Measurements from ENCODE around the gene ZDHHC13. TPM values are rescaled to one million over a fixed set of nuclear protein-coding genes. Genes with fewer than 3 reads are reported as not detected.

The ZDHHC13 gene
- total and polyA plus RNA-seq, 9 of the 15 experiments (the other 6 are each of a cell fraction or from before 2014, with no cell fraction given): 4.7 to 18.6 (median 10.0) TPM

DNA sequence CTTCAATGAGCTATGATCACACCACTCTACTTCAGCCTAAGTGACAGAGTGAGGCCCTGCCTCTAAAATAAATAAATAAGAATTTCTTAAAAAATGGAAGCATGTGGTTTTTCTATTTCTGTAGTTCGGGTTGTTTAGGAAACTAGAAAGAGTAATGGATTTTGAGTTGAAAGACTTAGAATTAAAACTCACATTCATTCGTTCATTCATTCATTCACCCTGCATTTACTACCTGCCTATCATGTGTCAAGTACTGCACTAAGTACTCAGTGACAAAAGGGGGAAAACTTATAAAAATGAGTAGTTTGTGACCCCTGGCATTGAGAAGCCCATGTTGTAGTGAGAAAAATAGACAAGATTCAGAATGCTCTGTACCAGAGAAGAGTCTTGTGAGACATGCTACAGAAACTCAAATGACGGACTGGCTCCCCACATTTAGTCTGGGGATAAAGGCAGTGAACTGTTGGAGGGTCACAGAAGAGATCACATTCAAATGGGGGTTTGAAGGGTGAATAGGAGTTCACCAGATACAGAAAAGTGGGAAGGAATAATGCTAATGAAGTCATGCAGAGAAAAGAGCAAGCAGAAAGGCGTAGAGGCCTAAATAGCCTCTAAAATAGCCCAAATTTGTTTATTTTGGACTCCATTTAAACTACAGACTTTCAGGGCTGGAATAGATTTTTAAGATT, 77.8 kb downstream of the ZDHHC13 start:
- Histone ChIP-seq H3K27me3 (ENCODE audit: control insufficient read depth in 2 of 2, insufficient read depth in 2 of 2, low read length in 2 of 2) (peaks cover 3 to 22% of the 10 kb centered on the region in 2 experiments; a peak in 2 of 5 replicates), H4K20me1 (replicated peaks; ENCODE audit: control insufficient read depth, insufficient read depth, low read length) (no peaks in the 10 kb centered on the region), H3K36me3 (ENCODE audit: control insufficient read depth, insufficient read depth, low read length) (no peaks in the 10 kb centered on the region), H3K9me1 (ENCODE audit: control insufficient read depth, insufficient read depth, low read length) (no peaks in the 10 kb centered on the region), H3K79me2 (ENCODE audit: control insufficient read depth, insufficient read depth, low read length) (no peaks in the 10 kb centered on the region), H3K4me2 (ENCODE audit: insufficient read depth, low read length) (no peak overlapping the region), H3K4me3 (no peak overlapping the region), H2AFZ (ENCODE audit: low read depth, low read length) (no peak overlapping the region), H3K9me3 (replicated peaks; ENCODE audit: control insufficient read depth, insufficient read depth, low read depth, low read length) (no peaks in the 10 kb centered on the region), H3K9ac (ENCODE audit: insufficient read depth in 1 of 2, low read depth in 2 of 2, low read length in 2 of 2) (no peak overlapping the region), H3K27ac (ENCODE audit: extremely low read depth, low read depth, low read length) (no peak overlapping the region), H3K4me1 (replicated peaks in 1 of 2; ENCODE audit: control insufficient read depth in 2 of 2, insufficient read depth in 2 of 2, low read length in 2 of 2) (no peaks in the 10 kb centered on the region)
- POLR2A ChIA-PET: interaction anchor here (0.6 to 0.7 kb wide), 2 partner anchors 8 to 16 kb away, joined by 3 read pairs; no protein-coding TSS in a partner anchor
- TF ChIP-seq ZNF277 (CRISPR knock-in tag; IDR thresholded peaks at IDR 0.05; ENCODE audit: borderline replicate concordance) (no peak), ZNF24 (IDR thresholded peaks at IDR 0.05) (peak; percentile 80)
- TF ChIP-seq, protein P1, sequence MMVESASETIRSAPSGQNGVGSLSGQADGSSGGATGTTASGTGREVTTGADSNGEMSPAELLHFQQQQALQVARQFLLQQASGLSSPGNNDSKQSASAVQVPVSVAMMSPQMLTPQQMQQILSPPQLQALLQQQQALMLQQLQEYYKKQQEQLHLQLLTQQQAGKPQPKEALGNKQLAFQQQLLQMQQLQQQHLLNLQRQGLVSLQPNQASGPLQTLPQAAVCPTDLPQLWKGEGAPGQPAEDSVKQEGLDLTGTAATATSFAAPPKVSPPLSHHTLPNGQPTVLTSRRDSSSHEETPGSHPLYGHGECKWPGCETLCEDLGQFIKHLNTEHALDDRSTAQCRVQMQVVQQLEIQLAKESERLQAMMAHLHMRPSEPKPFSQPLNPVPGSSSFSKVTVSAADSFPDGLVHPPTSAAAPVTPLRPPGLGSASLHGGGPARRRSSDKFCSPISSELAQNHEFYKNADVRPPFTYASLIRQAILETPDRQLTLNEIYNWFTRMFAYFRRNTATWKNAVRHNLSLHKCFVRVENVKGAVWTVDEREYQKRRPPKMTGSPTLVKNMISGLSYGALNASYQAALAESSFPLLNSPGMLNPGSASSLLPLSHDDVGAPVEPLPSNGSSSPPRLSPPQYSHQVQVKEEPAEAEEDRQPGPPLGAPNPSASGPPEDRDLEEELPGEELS (CRISPR knock-in tag; IDR thresholded peaks at IDR 0.05; ENCODE audit: borderline replicate concordance): no peak
- BruUV-seq (replicated peaks): no TSS peak
- CTCF ChIA-PET (ENCODE audit: low intra/inter-chr PET ratio): no interaction called here
- FAIRE-seq (no peak), ATAC-seq (no peak), DNase-seq (ENCODE audit: extremely low read depth in 1 of 4, low spot score in 3 of 4) (no peak)
- in situ Hi-C loops (cut with MboI) (no loop called here), intact Hi-C loops (cut with micrococcal nuclease) (no loop called here)
- WGBS (ENCODE audit: insufficient coverage, low coverage, missing lambda C conversion rate): 12% methylated on average over 4 of the region's 4 CpGs

All from K562 (cell line).